ENCODE results near the gene CABP2. TPM values are rescaled to one million over a fixed set of nuclear protein-coding genes. Genes with fewer than 3 reads are reported as not detected.

CABP2 gene
- total and polyA plus RNA-seq, 10 of the 15 experiments (the other 5 are each of a cell fraction or from before 2014, with no cell fraction given): not detected

DNA sequence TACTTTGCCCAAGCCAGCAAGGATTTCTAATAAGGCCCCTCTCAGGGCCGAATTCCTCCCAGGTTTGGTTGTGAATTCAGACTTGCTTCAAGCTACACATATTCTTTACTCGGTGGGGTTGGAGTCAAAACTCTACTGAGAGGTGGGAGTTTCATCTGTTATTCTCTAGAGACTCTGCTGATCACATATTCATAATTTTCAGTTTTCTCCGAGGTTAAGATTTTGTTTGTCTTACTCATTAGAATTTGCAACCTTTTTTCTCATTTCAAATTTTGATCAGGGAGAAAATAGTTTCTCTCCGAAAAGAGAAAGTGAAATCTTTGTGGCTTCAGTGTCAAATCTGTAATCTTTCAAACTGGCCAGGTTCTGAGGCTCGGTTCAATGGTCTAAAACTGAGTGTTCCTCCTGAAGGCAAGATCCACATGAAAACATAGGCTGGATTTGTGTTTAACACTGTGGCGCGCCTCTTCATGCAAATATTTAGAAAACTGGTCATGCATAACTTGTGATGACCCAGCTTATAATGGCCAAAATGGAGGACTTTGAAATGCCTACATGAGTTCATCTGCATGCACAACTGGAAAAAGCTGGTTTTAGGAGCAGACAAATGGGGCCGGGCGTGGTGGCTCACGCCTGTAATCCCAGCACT, 38.8 kb upstream of the CABP2 start:
- no peaks in the 10 kb centered on the region for H3K27me3 ChIP-seq (replicated peaks in 1 of 2; ENCODE audit: control insufficient read depth in 2 of 2, insufficient read depth in 2 of 2, low read length in 1 of 2)
- H2AFZ ChIP-seq (ENCODE audit: control insufficient read depth, low read depth, low read length): no peak overlapping the region
- in situ Hi-C loops (cut with MboI) (no loop called here), intact Hi-C loops (cut with micrococcal nuclease; ENCODE audit: unreplicated experiment) (no loop called here)
- no peaks in the 10 kb centered on the region for H3K9me3 ChIP-seq (replicated peaks; ENCODE audit: control insufficient read depth, insufficient read depth, low read length)
- POLR2A ChIA-PET: interaction anchor here (0.5 to 1.3 kb wide), 5 partner anchors 10 to 478 kb away, joined by 3 read pairs; no protein-coding TSS in a partner anchor
- ATAC-seq (peak; percentile 87), DNase-seq (ENCODE audit: low read depth, low spot score) (peak; percentile 83), FAIRE-seq (peak; percentile 84)
- RAD21 ChIA-PET (ENCODE audit: unreplicated experiment): interaction anchor here (0.9 to 2.8 kb wide), 4 partner anchors 10 to 161 kb away, joined by 3 to 6 read pairs (median 4); partner anchors contain the start of gene PPP1CA
- H3K4me2 ChIP-seq (ENCODE audit: control insufficient read depth, insufficient read depth): peak overlapping the region; percentile 64
- H3K4me1 ChIP-seq (ENCODE audit: control insufficient read depth, insufficient read depth, low read length): peaks cover 33% of the 10 kb centered on the region
- H4K20me1 ChIP-seq (ENCODE audit: control insufficient read depth, insufficient read depth): no peaks in the 10 kb centered on the region
- no peak overlapping the region for H3K4me3 ChIP-seq
- no peaks in the 10 kb centered on the region for H3K36me3 ChIP-seq (ENCODE audit: control insufficient read depth in 2 of 2, insufficient read depth in 2 of 2, low read length in 1 of 2)
- no peaks in the 10 kb centered on the region for H3K79me2 ChIP-seq (ENCODE audit: control insufficient read depth, insufficient read depth, low read length)
- 1% methylated on average over 10 of the region's 10 CpGs for WGBS (ENCODE audit: insufficient coverage, insufficient replicate concordance, low lambda C conversion rate, missing lambda C conversion rate)
- CTCF ChIA-PET: interaction anchor here (0.5 to 3.8 kb wide), 8 partner anchors 8 to 209 kb away, joined by 3 to 17 read pairs (median 6); partner anchors contain the start of genes GSTP1, POLD4, PPP1CA and TBX10
- SMC1A ChIA-PET (ENCODE audit: uncharacterized antibody, unreplicated experiment): interaction anchor here (0.8 to 2.7 kb wide), 7 partner anchors 11 to 210 kb away, joined by 3 to 17 read pairs (median 5); no protein-coding TSS in a partner anchor
- H3K9ac ChIP-seq (ENCODE audit: control insufficient read depth, insufficient read depth, low read length): no peak overlapping the region; the same call in 1 of the 2 replicates
- peak overlapping the region; percentile 70 for H3K27ac ChIP-seq (ENCODE audit: control insufficient read depth, insufficient read depth)
- no TSS peak for BruUV-seq (replicated peaks)
- no peak for TF ChIP-seq NFYA (IDR thresholded peaks at IDR 0.05; ENCODE audit: borderline replicate concordance, low read depth, low read length)
- TF ChIP-seq, protein P1, sequence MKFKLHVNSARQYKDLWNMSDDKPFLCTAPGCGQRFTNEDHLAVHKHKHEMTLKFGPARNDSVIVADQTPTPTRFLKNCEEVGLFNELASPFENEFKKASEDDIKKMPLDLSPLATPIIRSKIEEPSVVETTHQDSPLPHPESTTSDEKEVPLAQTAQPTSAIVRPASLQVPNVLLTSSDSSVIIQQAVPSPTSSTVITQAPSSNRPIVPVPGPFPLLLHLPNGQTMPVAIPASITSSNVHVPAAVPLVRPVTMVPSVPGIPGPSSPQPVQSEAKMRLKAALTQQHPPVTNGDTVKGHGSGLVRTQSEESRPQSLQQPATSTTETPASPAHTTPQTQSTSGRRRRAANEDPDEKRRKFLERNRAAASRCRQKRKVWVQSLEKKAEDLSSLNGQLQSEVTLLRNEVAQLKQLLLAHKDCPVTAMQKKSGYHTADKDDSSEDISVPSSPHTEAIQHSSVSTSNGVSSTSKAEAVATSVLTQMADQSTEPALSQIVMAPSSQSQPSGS (IDR thresholded peaks at IDR 0.05; ENCODE audit: low read length): peak; percentile 54; the same call in 1 of the 2 replicates
- TF ChIP-seq, protein P2, sequence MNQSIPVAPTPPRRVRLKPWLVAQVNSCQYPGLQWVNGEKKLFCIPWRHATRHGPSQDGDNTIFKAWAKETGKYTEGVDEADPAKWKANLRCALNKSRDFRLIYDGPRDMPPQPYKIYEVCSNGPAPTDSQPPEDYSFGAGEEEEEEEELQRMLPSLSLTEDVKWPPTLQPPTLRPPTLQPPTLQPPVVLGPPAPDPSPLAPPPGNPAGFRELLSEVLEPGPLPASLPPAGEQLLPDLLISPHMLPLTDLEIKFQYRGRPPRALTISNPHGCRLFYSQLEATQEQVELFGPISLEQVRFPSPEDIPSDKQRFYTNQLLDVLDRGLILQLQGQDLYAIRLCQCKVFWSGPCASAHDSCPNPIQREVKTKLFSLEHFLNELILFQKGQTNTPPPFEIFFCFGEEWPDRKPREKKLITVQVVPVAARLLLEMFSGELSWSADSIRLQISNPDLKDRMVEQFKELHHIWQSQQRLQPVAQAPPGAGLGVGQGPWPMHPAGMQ (IDR thresholded peaks at IDR 0.05; ENCODE audit: borderline replicate concordance): no peak
- peak; percentile 51; the same call in 1 of the 2 replicates for TF ChIP-seq TBL1XR1 (IDR thresholded peaks at IDR 0.05; ENCODE audit: low read depth, low read length)
- no peak for TF ChIP-seq SMARCA5 (IDR thresholded peaks at IDR 0.05)
- no peak for TF ChIP-seq NR2C2 (IDR thresholded peaks at IDR 0.05; ENCODE audit: borderline replicate concordance, control insufficient read depth, insufficient read length, low read depth)
- TF ChIP-seq, protein P3, sequence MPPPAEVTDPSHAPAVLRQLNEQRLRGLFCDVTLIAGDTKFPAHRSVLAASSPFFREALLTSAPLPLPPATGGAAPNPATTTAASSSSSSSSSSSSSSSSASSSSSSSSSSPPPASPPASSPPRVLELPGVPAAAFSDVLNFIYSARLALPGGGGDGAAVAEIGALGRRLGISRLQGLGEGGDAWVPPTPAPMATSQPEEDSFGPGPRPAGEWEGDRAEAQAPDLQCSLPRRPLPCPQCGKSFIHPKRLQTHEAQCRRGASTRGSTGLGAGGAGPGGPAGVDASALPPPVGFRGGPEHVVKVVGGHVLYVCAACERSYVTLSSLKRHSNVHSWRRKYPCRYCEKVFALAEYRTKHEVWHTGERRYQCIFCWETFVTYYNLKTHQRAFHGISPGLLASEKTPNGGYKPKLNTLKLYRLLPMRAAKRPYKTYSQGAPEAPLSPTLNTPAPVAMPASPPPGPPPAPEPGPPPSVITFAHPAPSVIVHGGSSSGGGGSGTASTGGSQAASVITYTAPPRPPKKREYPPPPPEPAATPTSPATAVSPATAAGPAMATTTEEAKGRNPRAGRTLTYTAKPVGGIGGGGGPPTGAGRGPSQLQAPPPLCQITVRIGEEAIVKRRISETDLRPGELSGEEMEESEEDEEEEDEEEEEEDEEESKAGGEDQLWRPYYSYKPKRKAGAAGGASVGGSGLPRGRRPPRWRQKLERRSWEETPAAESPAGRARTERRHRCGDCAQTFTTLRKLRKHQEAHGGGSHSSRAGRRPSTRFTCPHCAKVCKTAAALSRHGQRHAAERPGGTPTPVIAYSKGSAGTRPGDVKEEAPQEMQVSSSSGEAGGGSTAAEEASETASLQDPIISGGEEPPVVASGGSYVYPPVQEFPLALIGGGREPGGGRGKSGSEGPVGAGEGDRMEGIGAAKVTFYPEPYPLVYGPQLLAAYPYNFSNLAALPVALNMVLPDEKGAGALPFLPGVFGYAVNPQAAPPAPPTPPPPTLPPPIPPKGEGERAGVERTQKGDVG (CRISPR knock-in tag; IDR thresholded peaks at IDR 0.05): no peak
- TF ChIP-seq KAT2A (conservative IDR thresholded peaks at IDR 0.05; ENCODE audit: control insufficient read depth, low read depth, low read length): no peak
- no peak for TF ChIP-seq ZZZ3 (IDR thresholded peaks at IDR 0.05; ENCODE audit: control insufficient read depth, insufficient read length, low read depth)
- TF ChIP-seq MYC (IDR thresholded peaks at IDR 0.05; ENCODE audit: insufficient read depth, insufficient read length, insufficient replicate concordance, low read length, severe bottlenecking): no peak
- TF ChIP-seq RCOR1 (conservative IDR thresholded peaks at IDR 0.05; ENCODE audit: low read depth, low read length): 0 out of 2 replicates have a peak, but pooled peaks have one; percentile 61
- TF ChIP-seq SREBF2 (IDR thresholded peaks at IDR 0.05; ENCODE audit: low read length): no peak
- no peak for TF ChIP-seq TARDBP (IDR thresholded peaks at IDR 0.05; ENCODE audit: borderline replicate concordance)
- TF ChIP-seq PAX5 (IDR thresholded peaks at IDR 0.05; ENCODE audit: borderline replicate concordance, low read depth, low read length): peak; percentile 96
- no peak for TF ChIP-seq TCF3 (IDR thresholded peaks at IDR 0.05; ENCODE audit: borderline replicate concordance, insufficient read depth, low read depth, low read length)
- no peak for TF ChIP-seq TAF1 (IDR thresholded peaks at IDR 0.05; ENCODE audit: borderline replicate concordance, low read depth, low read length)
